ENCODE measurements around the gene PLA2G4A. TPM values are rescaled to one million over a fixed set of nuclear protein-coding genes. Genes with fewer than 3 reads are reported as not detected.

The PLA2G4A gene
- total RNA-seq, 1 experiment from 2014 or later = not detected

- TF ChIP-seq SIN3A (IDR thresholded peaks at IDR 0.05; ENCODE audit: borderline replicate concordance, insufficient read depth, low read depth, low read length) (no peak), TCF7L2 (IDR thresholded peaks at IDR 0.05; ENCODE audit: low read depth, low read length) (no peak), POLR2AphosphoS5 (IDR thresholded peaks at IDR 0.05; ENCODE audit: low read depth, low read length) (no peak), CTCF (IDR thresholded peaks at IDR 0.05) (no peak)
- TF ChIP-seq, protein P1, sequence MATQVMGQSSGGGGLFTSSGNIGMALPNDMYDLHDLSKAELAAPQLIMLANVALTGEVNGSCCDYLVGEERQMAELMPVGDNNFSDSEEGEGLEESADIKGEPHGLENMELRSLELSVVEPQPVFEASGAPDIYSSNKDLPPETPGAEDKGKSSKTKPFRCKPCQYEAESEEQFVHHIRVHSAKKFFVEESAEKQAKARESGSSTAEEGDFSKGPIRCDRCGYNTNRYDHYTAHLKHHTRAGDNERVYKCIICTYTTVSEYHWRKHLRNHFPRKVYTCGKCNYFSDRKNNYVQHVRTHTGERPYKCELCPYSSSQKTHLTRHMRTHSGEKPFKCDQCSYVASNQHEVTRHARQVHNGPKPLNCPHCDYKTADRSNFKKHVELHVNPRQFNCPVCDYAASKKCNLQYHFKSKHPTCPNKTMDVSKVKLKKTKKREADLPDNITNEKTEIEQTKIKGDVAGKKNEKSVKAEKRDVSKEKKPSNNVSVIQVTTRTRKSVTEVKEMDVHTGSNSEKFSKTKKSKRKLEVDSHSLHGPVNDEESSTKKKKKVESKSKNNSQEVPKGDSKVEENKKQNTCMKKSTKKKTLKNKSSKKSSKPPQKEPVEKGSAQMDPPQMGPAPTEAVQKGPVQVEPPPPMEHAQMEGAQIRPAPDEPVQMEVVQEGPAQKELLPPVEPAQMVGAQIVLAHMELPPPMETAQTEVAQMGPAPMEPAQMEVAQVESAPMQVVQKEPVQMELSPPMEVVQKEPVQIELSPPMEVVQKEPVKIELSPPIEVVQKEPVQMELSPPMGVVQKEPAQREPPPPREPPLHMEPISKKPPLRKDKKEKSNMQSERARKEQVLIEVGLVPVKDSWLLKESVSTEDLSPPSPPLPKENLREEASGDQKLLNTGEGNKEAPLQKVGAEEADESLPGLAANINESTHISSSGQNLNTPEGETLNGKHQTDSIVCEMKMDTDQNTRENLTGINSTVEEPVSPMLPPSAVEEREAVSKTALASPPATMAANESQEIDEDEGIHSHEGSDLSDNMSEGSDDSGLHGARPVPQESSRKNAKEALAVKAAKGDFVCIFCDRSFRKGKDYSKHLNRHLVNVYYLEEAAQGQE (IDR thresholded peaks at IDR 0.05; ENCODE audit: insufficient read depth in 1 of 2, low read depth in 2 of 2, low read length in 1 of 2) = no peak
- in situ Hi-C loops (cut with HindIII; ENCODE audit: low pct_unique_long_range_greater_than_20kb, low sequenced_read_pairs) = no loop called here
- ATAC-seq (no peak), DNase-seq (ENCODE audit: low read depth, low spot score) (no peak)
- no TSS peak for BruUV-seq (replicated peaks)
- H3K36me3 ChIP-seq (ENCODE audit: control insufficient read depth, insufficient read depth, low read length) = no peaks in the 10 kb centered on the region
- no peak overlapping the region for H3K27ac ChIP-seq (ENCODE audit: low read length)
- no peak overlapping the region for H3K4me3 ChIP-seq (ENCODE audit: low read depth in 2 of 2, low read length in 2 of 2)
- POLR2A ChIA-PET = no interaction called here
- H3K27me3 ChIP-seq (ENCODE audit: control insufficient read depth, insufficient read depth, low read length) = no peaks in the 10 kb centered on the region
- intact Hi-C loops (cut with micrococcal nuclease; ENCODE audit: unreplicated experiment) = no loop called here
- CTCF ChIA-PET = no interaction called here
- no peaks in the 10 kb centered on the region for H3K4me1 ChIP-seq (ENCODE audit: control insufficient read depth, insufficient read depth, low read length)
- H3K9me3 ChIP-seq (ENCODE audit: control insufficient read depth, insufficient read depth, low read depth, low read length) = no peaks in the 10 kb centered on the region
Measured at GRCh38 chr1:186943891-186944686, 115.3 kb downstream of the PLA2G4A start.

GRCh38 chr1:186945146-186945545 lies 116.4 kb downstream of the PLA2G4A start:
- BruUV-seq (replicated peaks) = no TSS peak
- intact Hi-C loops (cut with micrococcal nuclease; ENCODE audit: unreplicated experiment) (no loop called here), in situ Hi-C loops (cut with HindIII; ENCODE audit: low pct_unique_long_range_greater_than_20kb, low sequenced_read_pairs) (no loop called here)
- no peak overlapping the region for H3K27ac ChIP-seq (ENCODE audit: low read length)
- no peak for TF ChIP-seq SIN3A (IDR thresholded peaks at IDR 0.05; ENCODE audit: borderline replicate concordance, insufficient read depth, low read depth, low read length)
- no peak for TF ChIP-seq CTCF (IDR thresholded peaks at IDR 0.05)
- no peak for TF ChIP-seq TCF7L2 (IDR thresholded peaks at IDR 0.05; ENCODE audit: low read depth, low read length)
- TF ChIP-seq, protein P1 (IDR thresholded peaks at IDR 0.05; ENCODE audit: insufficient read depth in 1 of 2, low read depth in 2 of 2, low read length in 1 of 2) = no peak
- no peak for TF ChIP-seq POLR2AphosphoS5 (IDR thresholded peaks at IDR 0.05; ENCODE audit: low read depth, low read length)
- ATAC-seq (no peak), DNase-seq (ENCODE audit: low read depth, low spot score) (no peak)
- no peaks in the 10 kb centered on the region for H3K36me3 ChIP-seq (ENCODE audit: control insufficient read depth, insufficient read depth, low read length)
- POLR2A ChIA-PET = no interaction called here
- H3K9me3 ChIP-seq (ENCODE audit: control insufficient read depth, insufficient read depth, low read depth, low read length) = no peaks in the 10 kb centered on the region
- H3K4me1 ChIP-seq (ENCODE audit: control insufficient read depth, insufficient read depth, low read length) = no peaks in the 10 kb centered on the region
- no peaks in the 10 kb centered on the region for H3K27me3 ChIP-seq (ENCODE audit: control insufficient read depth, insufficient read depth, low read length)
- no peak overlapping the region for H3K4me3 ChIP-seq (ENCODE audit: low read depth in 2 of 2, low read length in 2 of 2)
- CTCF ChIA-PET = no interaction called here
